Activated CD8-positive, alpha-beta memory T cell treated with anti-CD3 and anti-CD28 coated beads for 24 hours (primary cell): Measurements from ENCODE around the gene SRC.
"Not testable (repeated sequence)": the region's sequence is repeated elsewhere in the genome, so short reads cannot be mapped to it uniquely, and the experiment has no call there.

Experiments
- DNase-seq: peaks from one replicate; pipeline ENCODE4 v3.0.0-alpha.2; 2020

The SRC gene

GRCh38 chr20:37337208-37337991 lies 8.5 kb upstream of the SRC start:
- DNase-seq = no peak

- not testable (repeated sequence) for DNase-seq
Observed at GRCh38 chr20:37338380-37338779, 7.6 kb upstream of the SRC start.

DNA sequence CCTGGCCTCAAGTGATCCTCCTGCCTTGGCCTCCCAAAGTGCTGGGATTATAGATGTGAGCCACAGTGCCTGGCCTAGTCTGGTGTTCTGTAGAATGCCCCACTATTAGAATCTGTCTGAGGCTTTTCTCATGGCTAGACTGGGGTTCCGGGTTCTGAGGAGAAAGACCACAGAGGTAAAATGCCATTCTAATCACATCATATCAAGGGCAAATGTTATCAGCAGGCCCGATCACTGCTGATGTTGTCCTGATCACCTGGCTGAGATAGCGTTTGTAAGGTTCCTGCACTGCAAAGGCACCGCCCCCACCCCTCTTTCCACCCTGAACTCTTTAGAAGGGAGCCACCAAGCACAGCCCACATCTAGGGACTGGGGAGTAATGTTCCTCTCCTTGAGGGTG lies 6.7 kb upstream of the SRC start:
- DNase-seq = no peak

- DNase-seq = not testable (repeated sequence)
Observed at GRCh38 chr20:37339764-37340109, 6.2 kb upstream of the SRC start.

DNA sequence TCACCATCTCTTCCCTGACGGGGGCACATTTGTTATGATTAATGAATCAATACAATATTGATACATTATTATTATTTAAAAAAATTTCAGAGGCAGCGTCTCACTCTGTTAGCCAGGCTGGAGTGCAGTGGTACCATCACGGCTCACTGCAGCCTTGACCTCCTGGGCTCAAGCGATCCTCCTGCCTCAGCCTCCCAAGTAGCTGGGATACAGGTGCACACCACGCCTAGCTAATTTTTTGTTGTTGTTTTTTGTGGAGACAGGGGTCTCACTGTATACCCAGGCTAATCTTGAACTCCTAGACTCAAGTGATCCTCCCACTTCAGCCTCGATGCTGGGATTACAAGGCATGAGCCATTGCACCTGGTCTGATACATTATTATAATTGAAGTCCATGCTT lies 4.9 kb upstream of the SRC start:
- no peak for DNase-seq

DNA sequence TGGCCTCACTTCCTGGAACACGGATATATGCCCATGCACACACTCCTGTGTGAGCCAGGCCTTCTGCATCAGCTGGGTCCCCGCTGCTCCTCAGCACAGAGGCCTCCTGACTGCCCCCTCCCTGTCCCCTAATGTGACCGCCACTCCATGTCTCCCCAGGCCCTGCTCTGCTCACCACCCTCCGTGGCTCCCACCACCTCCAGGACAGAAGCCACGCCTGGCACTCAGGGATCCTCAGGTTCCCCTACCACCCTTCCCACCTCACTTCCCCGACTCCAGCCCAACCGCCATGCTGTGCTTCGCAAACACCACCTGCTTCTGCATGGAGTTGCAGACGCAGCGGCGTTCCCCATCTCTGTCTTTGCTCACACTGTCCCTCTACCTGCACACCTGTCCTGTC lies 4.3 kb upstream of the SRC start:
- DNase-seq = no peak

DNA sequence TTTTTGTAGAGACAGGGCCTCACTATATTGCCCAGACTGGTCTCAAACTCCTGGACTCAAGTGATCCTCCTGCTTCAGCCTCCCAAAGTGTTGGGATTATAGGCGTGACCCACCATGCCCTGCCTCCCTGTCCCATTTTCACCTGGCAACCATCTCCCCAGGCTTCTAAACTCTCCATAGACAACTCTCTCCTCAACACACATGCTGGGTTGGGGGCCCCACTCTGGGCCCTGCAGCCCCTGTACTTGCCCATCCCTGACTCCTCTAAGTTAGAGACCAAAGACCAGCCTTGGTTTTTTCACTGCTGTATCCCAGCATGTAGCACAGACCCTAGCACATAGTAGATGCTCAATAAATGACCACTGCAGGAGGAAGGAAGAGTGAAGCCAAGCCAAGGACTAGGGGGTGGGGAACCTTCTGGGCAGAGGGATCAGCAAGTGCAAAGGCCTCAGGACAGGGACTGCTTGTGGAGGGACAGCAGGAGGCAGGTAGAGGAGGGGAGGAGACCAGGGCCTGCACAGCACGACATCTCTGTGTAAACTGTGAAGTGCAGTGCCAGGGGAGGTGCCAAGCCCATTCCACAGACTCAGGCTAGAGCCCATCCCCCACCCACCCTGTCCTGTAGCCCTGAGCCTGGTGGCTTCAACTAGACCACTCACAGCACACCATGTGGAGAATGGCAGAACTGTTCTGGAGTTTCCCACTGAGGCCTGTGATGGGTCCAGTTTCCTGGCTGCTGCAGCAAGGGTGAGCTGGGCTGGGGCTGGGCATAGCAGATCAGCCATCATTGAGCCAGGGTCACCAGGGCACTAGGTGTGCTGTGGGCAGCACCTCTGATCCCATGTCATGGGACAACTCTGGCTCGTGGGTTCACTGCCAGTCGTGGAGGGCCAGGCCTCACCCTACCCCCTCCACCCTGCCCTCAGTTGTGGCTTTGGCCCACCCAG lies 3.4 kb upstream of the SRC start:
- DNase-seq = no peak

- DNase-seq = no peak
Observed at GRCh38 chr20:37343212-37343993, 2.5 kb upstream of the SRC start.

- DNase-seq = no peak
Observed at GRCh38 chr20:37343994-37344355, 2.0 kb upstream of the SRC start.

GRCh38 chr20:37344506-37345338 lies 1.2 kb upstream of the SRC start:
- no peak for DNase-seq

GRCh38 chr20:37346236-37346534 lies 245 bp downstream of the SRC start:
- no peak for DNase-seq

DNA sequence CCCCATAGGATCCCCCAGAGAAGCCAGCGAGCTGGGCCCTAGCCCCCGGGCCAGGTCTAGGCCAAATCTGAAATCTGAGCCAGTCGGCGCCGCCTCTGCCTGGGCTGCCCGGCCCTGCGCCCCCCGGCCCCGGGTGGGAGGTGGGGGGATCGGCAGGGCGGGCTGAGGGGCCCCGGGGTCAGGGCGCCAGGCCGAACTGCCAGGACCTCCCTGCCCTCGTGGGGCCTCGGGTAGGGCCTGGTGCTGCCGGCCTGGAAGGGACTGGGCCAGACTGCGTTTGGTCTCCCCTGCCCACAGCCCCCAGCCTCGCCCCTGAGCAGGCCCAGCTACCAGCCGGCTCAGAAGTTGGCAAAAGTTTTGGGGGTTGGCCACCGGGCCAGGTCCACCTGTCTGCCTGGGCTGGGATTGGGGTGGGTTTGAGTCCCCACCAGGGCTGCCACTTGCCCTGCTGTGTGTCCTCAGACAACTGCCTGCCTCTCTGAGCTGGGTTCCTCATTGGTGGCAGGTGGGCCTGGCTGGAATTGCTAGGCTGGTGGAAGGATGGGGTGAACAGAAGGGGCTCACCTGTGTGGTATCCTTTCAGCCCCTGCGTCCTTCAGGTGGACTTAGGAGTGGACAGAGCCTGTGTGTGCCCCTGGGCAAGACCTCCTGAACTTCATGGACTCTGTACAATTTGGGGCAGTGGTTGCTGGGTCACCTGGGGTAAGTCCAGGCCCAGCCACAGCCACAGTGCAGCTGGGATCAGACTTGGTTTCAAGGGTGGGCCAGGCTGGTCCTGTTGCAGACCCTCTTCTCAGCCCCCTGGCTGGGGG lies 801 bp downstream of the SRC start:
- DNase-seq = no peak

DNA sequence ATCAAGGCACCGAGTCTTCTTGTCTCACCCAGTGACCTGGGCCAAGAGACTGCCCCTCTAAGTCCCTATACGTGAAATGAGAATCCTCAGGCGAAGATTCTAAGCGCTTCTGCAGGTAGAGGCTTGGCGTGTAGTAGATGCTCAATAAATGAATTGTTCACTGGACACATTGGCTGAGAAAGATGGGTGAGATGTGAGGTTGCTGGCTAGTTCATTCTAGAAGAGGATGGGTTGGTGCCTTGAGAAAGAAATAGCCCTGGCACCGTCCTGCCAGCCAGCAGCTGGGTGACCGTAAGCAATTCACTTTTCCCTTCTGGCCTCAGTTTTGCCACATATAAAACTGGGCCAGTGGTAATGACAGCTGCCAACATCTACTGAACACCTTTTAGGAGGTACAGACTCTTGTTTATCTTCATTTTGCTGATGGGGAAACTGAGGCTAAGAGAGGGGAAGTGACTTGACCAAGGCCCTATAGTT lies 1.4 kb downstream of the SRC start:
- no peak for DNase-seq

DNA sequence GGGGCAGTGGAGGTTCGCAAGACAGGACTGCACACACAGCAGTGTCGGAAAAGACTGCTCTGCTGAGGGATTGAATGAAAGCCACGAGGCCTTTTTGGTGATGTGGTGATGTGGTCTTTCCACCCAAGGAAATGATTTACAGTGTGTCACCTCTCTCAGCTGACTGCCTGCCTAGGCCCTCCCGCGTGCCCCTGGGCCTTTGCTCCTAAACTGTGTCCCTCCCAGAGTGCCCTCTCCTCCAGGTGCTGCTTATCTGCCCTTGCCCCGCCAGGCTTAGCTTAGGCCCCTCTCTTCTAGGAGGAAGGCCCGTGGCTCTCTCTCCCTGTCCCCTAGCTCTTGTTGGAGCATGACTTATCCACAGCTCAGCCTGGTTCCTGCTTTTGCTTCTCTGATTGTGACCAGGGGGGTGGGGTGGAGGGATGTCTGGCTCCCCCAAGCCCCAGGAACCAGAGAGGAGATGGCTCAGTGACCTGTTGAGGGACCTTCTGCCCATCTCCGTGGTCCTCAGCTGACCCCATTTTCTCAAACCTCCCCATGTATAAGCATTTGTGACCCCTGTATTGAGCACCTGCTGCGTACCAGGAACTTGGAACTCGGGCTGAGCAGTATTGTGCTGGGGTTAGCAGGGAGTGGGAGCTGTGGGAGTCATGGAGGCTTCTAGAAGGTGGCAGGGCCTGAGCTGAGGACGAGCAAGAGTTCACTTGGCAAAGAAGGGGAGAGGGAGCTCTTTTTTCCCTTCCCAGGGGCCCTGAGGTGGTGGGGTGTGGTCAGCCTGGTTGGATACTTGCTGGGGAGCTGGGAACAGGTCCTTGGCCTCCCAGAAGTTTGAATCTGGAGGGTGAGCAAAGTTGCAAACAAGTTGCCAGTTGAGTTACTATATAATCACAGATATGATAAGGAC lies 2.2 kb downstream of the SRC start:
- no peak for DNase-seq

- no peak for DNase-seq
Observed at GRCh38 chr20:37348792-37349516, 3.0 kb downstream of the SRC start.

- DNase-seq = no peak
Observed at GRCh38 chr20:37349517-37350491, 3.9 kb downstream of the SRC start.

GRCh38 chr20:37350649-37351574 lies 5.0 kb downstream of the SRC start:
- DNase-seq = no peak
